HepG2 (cell line): ENCODE data around the gene MPC1. TPM values are rescaled to one million over a fixed set of nuclear protein-coding genes. Genes with fewer than 3 reads are reported as not detected.

Experiments used
- ARID2 ChIP-seq: sonication (generic); formaldehyde crosslinking; IDR thresholded peaks from 2 replicates; pipeline ENCODE4 v1.8.1; 2022; ENCODE audit warnings: mild to moderate bottlenecking, missing genetic modification reagents, borderline replicate concordance
- CBFB ChIP-seq: sonication (generic); formaldehyde crosslinking; IDR thresholded peaks from 2 replicates; pipeline ENCODE4 v1.4.0; 2020; ENCODE audit warnings: missing genetic modification reagents
- CENPBD1 ChIP-seq: sonication (generic); formaldehyde crosslinking; IDR thresholded peaks from 2 replicates; pipeline ENCODE4 v1.8.0; 2022; ENCODE audit warnings: missing genetic modification reagents, low read depth, mild to moderate bottlenecking, borderline replicate concordance
- HMG20B ChIP-seq: conservative IDR thresholded peaks from 2 replicates; pipeline ENCODE4 v1.6.1; 2016; ENCODE audit warnings: missing genetic modification reagents, missing compliant biosample characterization
- HMGXB4 ChIP-seq, 2 experiments: sonication (generic) in 1 of 2; formaldehyde crosslinking in 1 of 2; IDR thresholded peaks; 2 replicates each; pipeline versions ENCODE4 v1.4.0 to v1.6.1; 2018 to 2020; ENCODE audit warnings: missing genetic modification reagents in 2 of 2, borderline replicate concordance in 1 of 2, low read depth in 1 of 2, mild to moderate bottlenecking in 1 of 2, missing biosample characterization in 1 of 2
- LRRFIP1 ChIP-seq: sonication (generic); formaldehyde crosslinking; conservative IDR thresholded peaks from 2 replicates; pipeline ENCODE4 v1.4.0; 2020; ENCODE audit warnings: missing genetic modification reagents
- MAZ ChIP-seq, 2 experiments: sonication (generic) in 1 of 2; formaldehyde crosslinking in 1 of 2; IDR thresholded peaks; 2 replicates each; pipeline versions ENCODE4 v1.5.0 to v1.6.1; 2012 to 2020; ENCODE audit warnings: low read depth in 2 of 2, mild to moderate bottlenecking in 2 of 2, borderline replicate concordance in 1 of 2, improper control_type of control experiment in 1 of 2, low read length in 1 of 2, missing genetic modification reagents in 1 of 2, moderate library complexity in 1 of 2
- MTA3 ChIP-seq: sonication (generic); formaldehyde crosslinking; IDR thresholded peaks from 2 replicates; pipeline ENCODE4 v1.4.0; 2020; ENCODE audit warnings: missing genetic modification reagents
- NFATC3 ChIP-seq: sonication (generic); formaldehyde crosslinking; IDR thresholded peaks from 2 replicates; pipeline ENCODE4 v1.5.1; 2020; ENCODE audit warnings: mild to moderate bottlenecking, missing genetic modification reagents
- SMC3 ChIP-seq: IDR thresholded peaks from 2 replicates; pipeline ENCODE4 v1.6.1; 2011; ENCODE audit warnings: low read length, improper control_type of control experiment
- U2AF2 ChIP-seq: fragments of 200-400 bp; formaldehyde crosslinking; IDR thresholded peaks from 2 replicates; pipeline ENCODE4 v1.6.1; 2017; ENCODE audit warnings: low read depth, mild to moderate bottlenecking, low read length
- ZC3H13 ChIP-seq: sonication (generic); formaldehyde crosslinking; IDR thresholded peaks from 2 replicates; pipeline ENCODE4 v1.8.1; 2023; ENCODE audit warnings: mild to moderate bottlenecking, missing genetic modification reagents, moderate library complexity
- ZNF225 ChIP-seq: sonication (generic); formaldehyde crosslinking; IDR thresholded peaks from 2 replicates; pipeline ENCODE4 v1.4.0; 2020; ENCODE audit warnings: mild to moderate bottlenecking, missing genetic modification reagents
- ZNF609 ChIP-seq: sonication (generic); formaldehyde crosslinking; IDR thresholded peaks from 2 replicates; pipeline ENCODE4 v1.4.0; 2020; ENCODE audit warnings: mild to moderate bottlenecking, missing genetic modification reagents, borderline replicate concordance
- ZNF724P ChIP-seq: sonication (generic); formaldehyde crosslinking; IDR thresholded peaks from 2 replicates; pipeline ENCODE4 v1.8.0; 2022; ENCODE audit warnings: missing genetic modification reagents, borderline replicate concordance
- polyA plus RNA-seq, 8 experiments: library from polyadenylated mRNA; depleted of rRNA in 3 of 8; stranded (reverse) in 7 of 8; unstranded in 1 of 8; fragments of >200 nt; fragmentation: Illumina TruSeq in 4 of 8; extraction: Trizol in 4 of 8; gene quantifications; 2 replicates each; pipeline versions ENCODE4 v1.2.1 to v1.2.3, GENCODE V29; 2011 to 2016; ENCODE audit warnings: low read depth in 4 of 8, missing spikeins in 1 of 8, mixed read lengths in 1 of 8; ENCODE audit not compliant: insufficient read depth in 1 of 8
- total RNA-seq, 5 experiments: library from RNA; depleted of rRNA; stranded (reverse); fragments of >200 nt; fragmentation: Illumina TruSeq; extraction: Trizol; gene quantifications; 2 replicates each; pipeline ENCODE4 v1.2.3, GENCODE V29; 2016; ENCODE audit warnings: low read depth in 1 of 5

Gene MPC1
- total and polyA plus RNA-seq, 2 of the 13 experiments (the other 11 are each of a cell fraction or from before 2014, with no cell fraction given): 189 to 214 TPM

GRCh38 chr6:166382933-166383801 lies at the start of gene MPC1 (continued):
- peak in 1 of 2 experiments; percentile 83; a peak in 3 of 4 replicates for TF ChIP-seq HMGXB4 (CRISPR knock-in tag; IDR thresholded peaks at IDR 0.05; ENCODE audit: borderline replicate concordance in 1 of 2, low read depth in 1 of 2)
- TF ChIP-seq SMC3: no peak
- TF ChIP-seq HMG20B (CRISPR knock-in tag): no peak
- no peak; the same call in 1 of the 2 replicates for TF ChIP-seq ZNF609 (CRISPR knock-in tag)
- TF ChIP-seq U2AF2: no peak
- TF ChIP-seq ZNF225: peak; percentile 50; the same call in 1 of the 2 replicates
- no peak; the same call in 1 of the 2 replicates for TF ChIP-seq CENPBD1 (CRISPR knock-in tag)
- no peak for TF ChIP-seq MTA3 (CRISPR knock-in tag)
- TF ChIP-seq NFATC3: no peak
- no peak; the same call in 1 of the 2 replicates for TF ChIP-seq ARID2 (CRISPR knock-in tag)
- peak; percentile 86; the same call in 1 of the 2 replicates for TF ChIP-seq ZC3H13 (CRISPR knock-in tag)
- TF ChIP-seq LRRFIP1 (CRISPR knock-in tag): no peak
- TF ChIP-seq CBFB (CRISPR knock-in tag): peak; percentile 56; the same call in 1 of the 2 replicates
- TF ChIP-seq ZNF724P (CRISPR knock-in tag): peak; percentile 97
- TF ChIP-seq MAZ (IDR thresholded peaks at IDR 0.05; ENCODE audit: borderline replicate concordance, low read depth, low read length): peak; percentile 59; the same call in 1 of the 2 replicates
- peak; percentile 91 for TF ChIP-seq MAZ (CRISPR knock-in tag; IDR thresholded peaks at IDR 0.05; ENCODE audit: low read depth)
